Measurements from ENCODE around the gene PER1. TPM values are rescaled to one million over a fixed set of nuclear protein-coding genes. Genes with fewer than 3 reads are reported as not detected.

The PER1 gene
- total RNA-seq, 2 experiments from 2014 or later, result 123 to 129 TPM

- POLR2A ChIA-PET, result interaction anchor here (0.6 to 22.8 kb wide), 15 partner anchors 14 to 625 kb away, joined by 3 to 476 read pairs (median 6); partner anchors contain the start of genes ALOXE3, CTC1, HES7 and PFAS
Observed at GRCh38 chr17:8156246-8156992, 4.2 kb upstream of the PER1 start.

GRCh38 chr17:8155996-8156245 lies 3.7 kb upstream of the PER1 start:
- Mint-ChIP-seq H3K4me3 (no peak overlapping the region), H3K36me3 (ENCODE audit: low read depth) (peaks cover 26% of the 10 kb centered on the region), H3K27ac (no peak overlapping the region), H3K27me3 (no peaks in the 10 kb centered on the region), H3K4me1 (ENCODE audit: low read depth) (peaks cover 55% of the 10 kb centered on the region), H3K9me3 (no peaks in the 10 kb centered on the region)
- intact Hi-C loops (cut with micrococcal nuclease), result loop anchor here (2.0 kb wide), 1 partner anchor 17 kb away; no protein-coding TSS in a partner anchor
- TF ChIP-seq CTCF (IDR thresholded peaks at IDR 0.05), result no peak
- ATAC-seq, result no peak
- no peak for DNase-seq
- CTCF ChIA-PET, result interaction anchor here (1.0 to 5.2 kb wide), 8 partner anchors 17 to 92 kb away, joined by 3 to 27 read pairs (median 5); partner anchors contain the start of genes ALOXE3, CTC1 and HES7
- POLR2A ChIA-PET, result interaction anchor here (0.6 to 22.8 kb wide), 15 partner anchors 8 to 624 kb away, joined by 3 to 476 read pairs (median 7); partner anchors contain the start of genes ALOXE3, CTC1, HES7 and PFAS

More at GRCh38 chr17:8156246-8156992, 4.2 kb upstream of the PER1 start:
- Mint-ChIP-seq H3K27me3 (no peaks in the 10 kb centered on the region), H3K36me3 (ENCODE audit: low read depth) (peaks cover 31% of the 10 kb centered on the region), H3K4me1 (ENCODE audit: low read depth) (peaks cover 59% of the 10 kb centered on the region), H3K27ac (no peak overlapping the region), H3K9me3 (no peaks in the 10 kb centered on the region), H3K4me3 (no peak overlapping the region)
- intact Hi-C loops (cut with micrococcal nuclease), result loop anchor here (2.0 kb wide), 1 partner anchor 18 kb away; no protein-coding TSS in a partner anchor
- CTCF ChIA-PET, result interaction anchor here (0.9 to 5.2 kb wide), 16 partner anchors 17 to 94 kb away, joined by 3 to 27 read pairs (median 4); partner anchors contain the start of genes ALOXE3, CTC1 and HES7
- ATAC-seq, result peak; percentile 73
- DNase-seq, result peak; percentile 100
- TF ChIP-seq CTCF (IDR thresholded peaks at IDR 0.05), result no peak

GRCh38 chr17:8155231-8155995 lies 3.2 kb upstream of the PER1 start:
- ATAC-seq (no peak), DNase-seq (peak; percentile 45)
- intact Hi-C loops (cut with micrococcal nuclease), result no loop called here
- ChIA-PET CTCF (interaction anchor here (1.1 to 5.2 kb wide), 7 partner anchors 16 to 92 kb away, joined by 3 to 27 read pairs (median 6); partner anchors contain the start of genes ALOXE3, CTC1 and HES7), POLR2A (interaction anchor here (0.6 to 22.8 kb wide), 15 partner anchors 9 to 222 kb away, joined by 3 to 476 read pairs (median 7); partner anchors contain the start of genes ALOXE3, CTC1, HES7 and PFAS)
- H3K4me1 Mint-ChIP-seq (ENCODE audit: low read depth), result peaks cover 55% of the 10 kb centered on the region
- TF ChIP-seq CTCF (IDR thresholded peaks at IDR 0.05), result no peak
- H3K9me3 Mint-ChIP-seq, result no peaks in the 10 kb centered on the region
- H3K27me3 Mint-ChIP-seq, result no peaks in the 10 kb centered on the region
- H3K4me3 Mint-ChIP-seq, result no peak overlapping the region
- H3K36me3 Mint-ChIP-seq (ENCODE audit: low read depth), result peaks cover 24% of the 10 kb centered on the region
- H3K27ac Mint-ChIP-seq, result no peak overlapping the region

GRCh38 chr17:8154608-8155155 lies 2.5 kb upstream of the PER1 start:
- Mint-ChIP-seq H3K4me3 (no peak overlapping the region), H3K27ac (no peak overlapping the region)

More at GRCh38 chr17:8154608-8155155, 2.5 kb upstream of the PER1 start:
- Mint-ChIP-seq H3K36me3 (ENCODE audit: low read depth) (peaks cover 23% of the 10 kb centered on the region), H3K4me1 (ENCODE audit: low read depth) (peaks cover 51% of the 10 kb centered on the region), H3K27me3 (no peaks in the 10 kb centered on the region), H3K9me3 (no peaks in the 10 kb centered on the region)
- ChIA-PET CTCF (interaction anchor here (1.0 to 5.2 kb wide), 3 partner anchors 15 to 44 kb away, joined by 3 to 27 read pairs (median 14); partner anchors contain the start of gene ALOXE3), POLR2A (interaction anchor here (0.6 to 22.8 kb wide), 11 partner anchors 9 to 223 kb away, joined by 3 to 476 read pairs (median 4); partner anchors contain the start of genes CTC1 and HES7)
- no peak for DNase-seq
- no peak for ATAC-seq
- intact Hi-C loops (cut with micrococcal nuclease), result no loop called here
- TF ChIP-seq CTCF (IDR thresholded peaks at IDR 0.05), result no peak

Measured in activated CD8-positive, alpha-beta T cell treated with anti-CD3 and anti-CD28 coated beads for 36 hours (primary cell).